CD4-positive, alpha-beta T cell treated with Interleukin-17A for 4 hours (primary cell): ENCODE results near the gene PCSK5.

ENCODE experiments used
- DNase-seq: peaks from one replicate; pipeline ENCODE4 v3.0.0-alpha.2; 2020; ENCODE audit warnings: mixed read lengths

Gene PCSK5

GRCh38 chr9:76153902-76154629 is 263.6 kb downstream of the PCSK5 start:
- DNase-seq: no peak

- no peak for DNase-seq
These were observed 264.9 kb downstream of the PCSK5 start for GRCh38 chr9:76155361-76155760.

DNA sequence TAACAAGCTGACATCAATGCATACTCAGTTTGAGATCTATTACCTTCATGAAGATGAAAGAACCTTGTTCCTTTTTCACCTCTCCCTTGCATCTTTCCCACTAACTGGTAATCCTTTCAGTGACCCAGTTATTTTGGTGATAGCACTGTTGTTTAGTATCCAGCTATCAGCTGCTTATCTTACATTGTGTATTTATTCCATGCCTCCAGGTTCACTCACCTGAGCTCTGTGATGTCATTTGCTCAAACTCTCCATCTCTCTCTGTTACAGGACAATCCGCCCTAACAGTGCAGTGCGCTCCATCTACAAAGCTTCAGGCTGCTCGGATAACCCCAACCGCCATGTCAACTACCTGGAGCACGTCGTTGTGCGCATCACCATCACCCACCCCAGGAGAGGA is 268.2 kb downstream of the PCSK5 start:
- DNase-seq: no peak

GRCh38 chr9:76159293-76159926 is 268.9 kb downstream of the PCSK5 start:
- DNase-seq: no peak

- DNase-seq: no peak
These were observed 270.6 kb downstream of the PCSK5 start for GRCh38 chr9:76161106-76161505.

DNA sequence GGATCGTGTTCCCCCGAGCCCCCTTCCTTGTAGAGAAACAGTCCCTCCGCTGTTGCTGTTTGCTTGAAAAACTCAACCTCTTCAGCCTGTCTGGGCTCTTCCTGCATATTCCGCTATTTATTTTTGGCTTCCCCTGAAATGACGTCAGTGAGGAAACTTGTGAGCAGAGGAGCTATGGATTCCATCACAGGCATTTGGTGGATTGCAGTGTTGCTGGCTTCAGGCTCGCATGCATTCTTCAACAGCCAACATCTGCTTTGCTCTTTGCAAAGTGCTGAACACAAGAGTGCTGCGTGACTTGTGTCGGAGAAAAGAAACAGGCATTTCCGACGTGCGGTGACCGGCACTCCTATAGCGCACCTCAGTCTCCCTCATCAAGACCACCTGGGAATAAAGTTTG is 271.1 kb downstream of the PCSK5 start:
- no peak for DNase-seq

DNA sequence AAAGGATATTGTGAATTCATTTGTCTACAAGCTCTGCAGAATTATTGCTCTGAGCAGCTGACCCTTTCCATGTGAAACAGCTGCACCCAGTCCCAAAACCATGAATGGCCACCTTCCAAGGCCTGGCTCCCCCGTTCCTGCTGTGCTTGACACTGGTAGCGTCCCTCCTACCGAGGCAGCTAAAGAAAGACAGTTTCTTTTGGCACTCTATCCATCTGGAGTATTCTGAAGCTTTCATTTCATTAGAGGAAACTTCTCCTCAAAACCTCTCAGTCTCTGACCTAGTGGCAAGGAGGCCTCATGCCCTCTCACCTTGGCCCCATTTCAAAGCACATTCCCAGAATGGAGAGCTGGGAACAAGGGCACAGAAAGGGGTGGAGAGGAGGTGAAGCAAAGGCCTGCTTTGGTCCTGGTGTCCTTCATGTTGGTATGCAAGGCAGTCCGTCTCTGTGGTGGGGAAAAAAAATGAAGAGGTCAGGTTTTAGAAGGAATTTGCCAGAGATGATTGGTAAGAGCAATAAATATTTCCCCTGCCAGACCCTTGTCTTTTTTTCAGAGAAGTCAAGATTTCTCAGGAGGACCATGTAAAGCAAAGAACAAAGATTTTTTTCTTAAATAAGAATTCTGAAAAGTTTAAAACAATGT is 271.7 kb downstream of the PCSK5 start:
- DNase-seq: no peak

DNA sequence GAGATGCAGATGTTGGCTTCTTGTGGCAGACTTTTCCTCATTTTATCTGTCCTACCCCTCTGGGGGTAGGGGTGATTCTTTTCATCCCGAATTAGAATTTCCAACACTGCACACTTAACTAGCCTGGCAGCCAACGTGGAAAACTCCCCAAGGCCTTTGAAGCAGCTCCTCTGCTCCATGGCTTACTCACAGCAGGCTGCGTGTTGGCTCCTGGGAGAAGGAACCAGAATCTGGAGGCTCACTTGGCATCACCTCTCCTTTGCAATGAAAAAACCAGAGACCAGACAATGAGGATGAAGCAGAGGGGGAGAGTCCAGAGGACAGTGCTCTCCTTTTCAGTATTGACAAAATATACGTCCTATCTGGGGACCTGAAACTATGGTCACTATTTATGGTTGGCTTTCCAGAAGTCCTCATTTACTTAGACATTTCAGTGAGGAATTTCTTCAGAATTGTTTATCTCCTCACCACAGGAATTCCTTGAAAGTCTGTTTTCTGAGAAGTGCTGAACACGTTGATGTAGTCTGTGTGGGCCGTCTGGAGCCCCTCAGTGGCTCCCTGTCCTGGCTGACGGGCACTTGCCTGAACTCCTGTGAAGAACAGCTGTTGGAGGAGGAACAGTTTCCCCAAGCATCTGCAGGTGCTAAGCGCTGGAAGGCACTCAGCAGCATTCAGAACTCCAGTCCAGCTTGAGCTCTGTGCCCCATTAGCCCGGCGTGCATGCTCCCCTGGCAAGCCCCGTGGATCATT is 272.5 kb downstream of the PCSK5 start:
- DNase-seq: no peak

DNA sequence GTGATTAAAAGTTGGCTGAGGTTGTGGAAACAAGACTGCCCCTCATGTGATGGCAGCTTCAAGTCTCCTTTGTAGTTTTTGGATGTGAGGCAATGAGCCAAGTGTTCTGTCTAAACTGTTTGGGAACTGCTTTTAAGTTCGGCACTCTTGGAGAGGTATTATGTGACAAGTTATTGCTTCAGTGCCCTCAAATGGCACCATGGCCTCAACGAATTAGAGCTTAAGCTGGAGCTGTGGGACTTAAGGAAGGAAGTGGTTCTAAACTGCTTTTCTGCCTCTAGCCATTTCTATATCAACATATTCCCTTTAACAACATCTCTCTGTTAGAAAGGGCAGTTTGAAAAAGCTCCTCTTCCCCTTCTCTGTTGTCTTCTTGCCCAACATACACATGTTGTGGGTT is 276.1 kb downstream of the PCSK5 start:
- no peak for DNase-seq

DNA sequence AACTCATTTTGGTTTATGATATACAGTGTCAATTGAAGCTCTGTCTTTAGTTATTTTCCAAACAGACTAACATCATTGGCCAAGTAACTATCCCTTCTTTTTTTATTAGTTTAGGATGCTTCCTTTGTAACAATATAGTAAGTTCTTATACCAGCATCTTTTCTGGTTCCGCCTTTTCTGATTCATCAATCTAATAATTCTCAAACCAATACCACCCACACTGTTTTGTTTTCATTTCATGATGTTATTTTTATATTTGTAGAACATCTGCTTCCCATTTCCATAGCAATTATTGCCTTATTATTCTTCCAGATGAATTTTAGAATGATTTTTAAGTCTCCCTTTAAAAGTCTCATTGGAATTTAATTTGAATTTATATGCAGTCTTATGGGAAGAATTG is 285.7 kb downstream of the PCSK5 start:
- no peak for DNase-seq

DNA sequence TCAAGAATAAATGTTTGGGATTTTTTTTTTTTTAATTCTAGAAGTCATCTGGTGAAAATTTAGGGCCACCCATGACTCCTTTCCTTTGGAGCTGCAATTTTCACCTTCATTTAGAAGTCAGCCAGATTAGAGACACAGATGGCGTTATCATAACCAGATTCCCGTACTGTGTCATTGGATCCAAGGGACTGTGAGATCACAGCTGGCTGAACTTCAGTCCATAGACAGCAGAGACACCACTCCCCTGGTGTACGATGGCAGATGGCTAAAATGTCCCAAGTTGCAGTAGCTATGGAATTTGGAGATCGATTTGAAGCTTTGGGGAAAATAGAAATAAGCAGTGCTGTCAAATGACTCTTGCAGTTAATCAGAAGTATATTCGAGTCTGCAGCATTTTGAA is 287.5 kb downstream of the PCSK5 start:
- DNase-seq: no peak

GRCh38 chr9:76180541-76180940 is 290.1 kb downstream of the PCSK5 start:
- DNase-seq: no peak

DNA sequence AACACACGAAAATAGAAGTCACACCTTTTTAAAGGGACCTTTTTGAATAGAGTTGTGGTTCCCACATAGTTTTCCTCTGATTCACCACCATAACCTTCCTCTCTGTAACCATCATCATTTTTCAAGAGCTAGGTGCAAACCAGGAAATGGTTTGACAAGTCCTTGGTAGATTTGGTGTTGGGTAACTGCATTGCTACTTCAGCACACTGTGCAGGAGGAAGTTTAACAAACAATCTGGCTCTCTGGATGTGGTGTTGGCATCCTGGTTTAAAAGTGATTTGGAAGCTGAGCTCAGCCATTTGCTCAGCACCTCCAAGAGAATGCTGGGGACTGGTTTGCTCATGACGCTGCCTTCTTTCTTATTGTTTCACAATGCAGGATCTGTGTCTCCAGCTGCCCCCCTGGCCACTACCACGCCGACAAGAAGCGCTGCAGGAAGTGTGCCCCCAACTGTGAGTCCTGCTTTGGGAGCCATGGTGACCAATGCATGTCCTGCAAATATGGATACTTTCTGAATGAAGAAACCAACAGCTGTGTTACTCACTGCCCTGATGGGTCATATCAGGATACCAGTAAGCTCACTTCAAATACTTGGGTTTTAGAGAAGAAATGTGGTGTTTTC is 290.7 kb downstream of the PCSK5 start:
- no peak for DNase-seq

DNA sequence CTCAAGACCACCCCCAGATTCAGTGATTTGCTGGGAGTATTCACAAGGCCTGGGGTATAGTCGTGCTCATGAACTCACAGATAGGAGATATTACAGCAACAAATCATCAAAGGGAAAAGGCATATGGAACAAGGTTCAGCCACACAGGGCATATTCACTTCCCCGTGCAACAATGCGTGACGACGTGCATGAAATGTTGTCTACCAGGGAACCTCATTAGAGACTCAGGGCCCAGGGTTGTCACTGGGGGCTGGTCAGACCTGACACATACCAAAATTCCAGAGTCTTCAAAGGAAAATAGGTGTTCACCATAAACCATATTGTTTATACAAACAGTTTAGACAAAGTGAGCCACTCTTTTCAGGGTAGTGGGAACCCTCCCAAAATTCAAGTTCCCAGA is 291.3 kb downstream of the PCSK5 start:
- no peak for DNase-seq

GRCh38 chr9:76185432-76185831 is 295.0 kb downstream of the PCSK5 start:
- no peak for DNase-seq

GRCh38 chr9:76188286-76188685 is 297.8 kb downstream of the PCSK5 start:
- DNase-seq: no peak

- no peak for DNase-seq
These were observed 298.4 kb downstream of the PCSK5 start for GRCh38 chr9:76188905-76189304.

DNA sequence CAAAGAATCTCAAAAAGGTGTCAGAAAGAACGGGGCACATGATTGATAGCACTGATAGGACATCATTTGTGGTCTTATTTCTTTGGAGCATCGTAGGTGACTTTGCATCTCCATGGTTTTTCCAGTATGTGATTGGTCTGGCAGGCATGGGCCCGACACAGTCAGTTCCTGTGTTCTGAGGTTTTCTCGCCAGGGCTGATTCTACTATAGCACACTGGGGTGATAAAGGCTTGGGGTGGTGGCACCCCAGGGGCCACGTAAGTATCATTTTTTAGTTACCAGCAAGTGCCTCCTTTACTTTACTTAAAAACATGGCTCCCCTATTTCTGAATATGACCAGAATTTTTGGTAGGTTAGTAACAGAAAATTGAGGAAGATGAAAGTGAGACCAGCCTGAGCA is 301.0 kb downstream of the PCSK5 start:
- DNase-seq: no peak

GRCh38 chr9:76192013-76192412 is 301.5 kb downstream of the PCSK5 start:
- no peak for DNase-seq

DNA sequence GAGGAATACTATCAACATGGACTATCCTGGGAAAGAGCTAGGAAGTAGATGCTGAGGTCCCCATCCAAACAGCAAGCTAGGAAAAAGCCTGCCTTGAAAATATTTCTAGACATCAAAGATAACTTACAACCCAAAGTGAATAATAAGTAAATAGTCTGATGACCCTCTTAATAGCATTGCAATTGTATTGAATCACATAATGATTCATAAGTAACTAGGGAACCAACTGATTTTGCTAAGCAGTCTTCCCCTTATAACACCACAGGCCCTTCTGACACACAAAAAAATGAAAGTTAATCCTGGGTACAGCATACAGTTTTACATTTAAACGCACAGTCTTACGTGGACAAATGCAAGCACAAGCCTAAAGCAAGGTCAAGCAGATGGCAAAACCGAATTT is 304.4 kb downstream of the PCSK5 start:
- DNase-seq: no peak

GRCh38 chr9:76198336-76198735 is 307.9 kb downstream of the PCSK5 start:
- DNase-seq: no peak

DNA sequence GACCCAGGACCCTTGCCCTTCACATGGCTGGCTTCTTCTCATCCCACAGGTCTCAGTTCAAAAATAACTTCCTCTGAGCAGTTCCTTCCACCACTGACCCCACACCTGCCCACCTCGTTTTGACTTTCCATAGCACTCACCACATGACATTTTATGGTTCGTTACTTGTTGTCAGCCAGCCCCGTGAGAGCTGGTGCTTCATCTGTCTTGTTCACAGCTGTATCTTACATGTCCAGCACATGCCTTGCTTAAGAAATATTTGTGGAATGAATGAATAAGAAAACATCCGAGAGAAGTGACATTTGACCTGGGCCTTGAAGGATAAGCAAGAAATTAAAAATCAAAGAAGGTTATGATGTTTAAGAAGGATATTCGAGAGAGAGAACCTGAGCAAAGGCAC is 309.8 kb downstream of the PCSK5 start:
- no peak for DNase-seq

GRCh38 chr9:76200745-76201144 is 310.3 kb downstream of the PCSK5 start:
- DNase-seq: no peak
